Body of pancreas (tissue), 4 donors: ENCODE measurements around the gene LAMA4. TPM values are rescaled to one million over a fixed set of nuclear protein-coding genes. Genes with fewer than 3 reads are reported as not detected.

Experiments
- ATAC-seq: fragments of 150-250 bp; one replicate; pipeline ENCODE4 v1.9.1; 2016
- DNase-seq, 4 donors: peaks; one replicate each; pipeline ENCODE4 v3.0.0-alpha.2; 2019
- H3K27ac ChIP-seq, 4 donors: fragments of 200-600 bp; sonication (generic); 1 replicate in 3 of 4; 2 replicates in 1 of 4; pipeline versions ENCODE4 v1.5.1 to v1.6.1; 2016 to 2019; ENCODE audit warnings: mild to moderate bottlenecking in 1 of 4, mixed read lengths in 1 of 4, moderate library complexity in 1 of 4
- H3K27me3 ChIP-seq, 2 donors: fragments of 200-600 bp; sonication (generic); one replicate each; pipeline ENCODE4 v1.6.0; 2016; ENCODE audit warnings: mild to moderate bottlenecking in 1 of 2
- H3K36me3 ChIP-seq, 2 donors: fragments of 200-600 bp; sonication (generic); replicated peaks in 1 of 2; 2 replicates each; pipeline ENCODE4 v1.5.1; 2016; ENCODE audit warnings: low read depth in 2 of 2; ENCODE audit not compliant: insufficient read depth in 1 of 2
- H3K4me1 ChIP-seq: fragments of 200-600 bp; sonication (generic); one replicate; pipeline ENCODE4 v1.6.0; 2016
- H3K4me3 ChIP-seq, 2 donors: fragments of 200-600 bp; sonication (generic); 1 replicate in 1 of 2; 2 replicates in 1 of 2; pipeline ENCODE4 v1.5.1; 2016 to 2019
- H3K9me3 ChIP-seq, 3 donors: fragments of 200-600 bp; sonication (generic); 1 replicate in 2 of 3; 2 replicates in 1 of 3; pipeline ENCODE4 v1.5.1; 2016
- CTCF ChIP-seq, 7 experiments: fragments of 450-650 bp in 4 of 7; fragments of 200-600 bp in 3 of 7; sonication (generic) in 3 of 7; IDR thresholded peaks; one replicate each; pipeline ENCODE4 v1.5.1; 2016 to 2019; ENCODE audit warnings: antibody characterized with exemption in 7 of 7
- POLR2A ChIP-seq, 3 donors: fragments of 450-650 bp; IDR thresholded peaks; one replicate each; pipeline ENCODE4 v1.6.1; 2016; ENCODE audit warnings: antibody characterized with exemption in 3 of 3, mild to moderate bottlenecking in 2 of 3
- WGBS, 2 donors: methylation state at CpG; one replicate each; pipeline ENCODE4 v1.1.5; 2017; 5-methylcytosine and 5-hydroxymethylcytosine counted together
- intact Hi-C: fragments of 100-400 bp; cut with DNase I; formaldehyde crosslinking; loops from one replicate; pipeline ENCODE4 v1.15.1; 2023
- total RNA-seq, 2 donors: library from RNA; depleted of rRNA; stranded (reverse); fragments of >200 nt; gene quantifications; one replicate each; pipeline ENCODE4 v1.1.0, GENCODE V29; 2016

The LAMA4 gene
- total RNA-seq, 2 donors from 2014 or later, result 10.6 to 27.0 TPM

GRCh38 chr6:112279031-112279935, 24.9 kb upstream of the LAMA4 start:
- Histone ChIP-seq H3K27ac (no peak overlapping the region), H3K36me3 (no peaks in the 10 kb centered on the region), H3K9me3 (no peaks in the 10 kb centered on the region), H3K27me3 (no peaks in the 10 kb centered on the region), H3K4me3 (no peak overlapping the region), H3K4me1 (no peaks in the 10 kb centered on the region)
- intact Hi-C loops, result no loop called here
- DNase-seq (no peak), ATAC-seq (no peak)
- TF ChIP-seq CTCF (IDR thresholded peaks at IDR 0.05) (no peak), POLR2A (IDR thresholded peaks at IDR 0.05) (no peak)
- 53 to 60% methylated on average over 5 of the region's 5 CpGs for WGBS, 2 donors

GRCh38 chr6:112275365-112275764, 21.0 kb upstream of the LAMA4 start:
- H3K27ac ChIP-seq, result no peak overlapping the region
- H3K4me3 ChIP-seq, result no peak overlapping the region
- H3K9me3 ChIP-seq, result no peaks in the 10 kb centered on the region
- no peaks in the 10 kb centered on the region for H3K4me1 ChIP-seq
- H3K27me3 ChIP-seq, result no peaks in the 10 kb centered on the region
- ATAC-seq (no peak), DNase-seq (no peak)
- no peak for TF ChIP-seq CTCF (IDR thresholded peaks at IDR 0.05)
- intact Hi-C loops, result no loop called here
- H3K36me3 ChIP-seq, result no peaks in the 10 kb centered on the region

GRCh38 chr6:112274774-112275173, 20.4 kb upstream of the LAMA4 start:
- no peaks in the 10 kb centered on the region for H3K9me3 ChIP-seq
- intact Hi-C loops, result no loop called here
- no peaks in the 10 kb centered on the region for H3K36me3 ChIP-seq
- H3K4me1 ChIP-seq, result no peaks in the 10 kb centered on the region
- no peak overlapping the region for H3K4me3 ChIP-seq
- 53 to 81% methylated on average over 1 of the region's 1 CpG for WGBS, 2 donors
- no peaks in the 10 kb centered on the region for H3K27me3 ChIP-seq
- no peak for ATAC-seq
- TF ChIP-seq POLR2A (IDR thresholded peaks at IDR 0.05) (no peak), CTCF (IDR thresholded peaks at IDR 0.05) (no peak)
- no peak for DNase-seq
- no peak overlapping the region for H3K27ac ChIP-seq

GRCh38 chr6:112272799-112273198, 18.4 kb upstream of the LAMA4 start:
- Histone ChIP-seq H3K4me1 (no peaks in the 10 kb centered on the region), H3K27me3 (no peaks in the 10 kb centered on the region), H3K4me3 (no peak overlapping the region), H3K27ac (no peak overlapping the region), H3K36me3 (no peaks in the 10 kb centered on the region), H3K9me3 (no peaks in the 10 kb centered on the region)
- DNase-seq (no peak), ATAC-seq (no peak)
- 74 to 75% methylated on average over 3 of the region's 3 CpGs for WGBS, 2 donors
- TF ChIP-seq POLR2A (IDR thresholded peaks at IDR 0.05) (no peak), CTCF (IDR thresholded peaks at IDR 0.05) (no peak)
- intact Hi-C loops, result no loop called here

GRCh38 chr6:112270756-112271155, 16.4 kb upstream of the LAMA4 start:
- intact Hi-C loops, result no loop called here
- Histone ChIP-seq H3K9me3 (no peaks in the 10 kb centered on the region), H3K4me1 (no peaks in the 10 kb centered on the region), H3K36me3 (no peaks in the 10 kb centered on the region), H3K4me3 (no peak overlapping the region), H3K27me3 (no peaks in the 10 kb centered on the region), H3K27ac (no peak overlapping the region)
- 75 to 78% methylated on average over 1 of the region's 1 CpG for WGBS, 2 donors
- TF ChIP-seq CTCF (IDR thresholded peaks at IDR 0.05), result no peak
- no peak for TF ChIP-seq POLR2A (IDR thresholded peaks at IDR 0.05)
- ATAC-seq (no peak), DNase-seq (no peak)
